B cell (primary cell): Measurements from ENCODE around the gene H6PD. TPM values are rescaled to one million over a fixed set of nuclear protein-coding genes. Genes with fewer than 3 reads are reported as not detected.

ENCODE experiments used
- ATAC-seq: fragments of 200-7000 bp; cut with Tn5 transposase; one replicate; pipeline ENCODE4 v1.10.0; 2021; ENCODE audit warnings: low read depth, mild to moderate bottlenecking, moderate number of reproducible peaks, moderate library complexity
- CTCF ChIA-PET: fragments of 350-600 bp; sonication (Branson Sonifier 250); formaldehyde crosslinking; loops from one replicate; lab custom pipeline; 2021; ENCODE audit warnings: antibody characterized with exemption, inconsistent platforms; lab: Charles Lee
- POLR2A ChIA-PET: fragments of 350-600 bp; sonication (Branson Sonifier 250); formaldehyde crosslinking; loops from one replicate; lab custom pipeline; 2021; ENCODE audit warnings: antibody characterized with exemption; lab: Charles Lee
- DNase-seq: peaks from one replicate; pipeline ENCODE4 v3.0.0; 2013
- H2AFZ ChIP-seq: 2 replicates; pipeline ENCODE4 v1.6.1; 2012; ENCODE audit warnings: mild to moderate bottlenecking, low read depth, low read length; ENCODE audit not compliant: insufficient read depth, poor library complexity, severe bottlenecking
- H3K27ac ChIP-seq, 2 donors: 1 replicate in 1 of 2; 2 replicates in 1 of 2; pipeline ENCODE4 v1.5.1; 2012 to 2013; ENCODE audit warnings: low read length in 2 of 2, mild to moderate bottlenecking in 2 of 2, moderate library complexity in 1 of 2
- H3K27me3 ChIP-seq, 4 experiments: fragments of 200-600 bp in 1 of 4; sonication (generic) in 1 of 4; replicated peaks in 1 of 4; 1 replicate in 2 of 4; 2 replicates in 2 of 4; pipeline versions ENCODE4 v1.6.1 to v1.7.0; 2013 to 2016; ENCODE audit warnings: low read length in 3 of 4, mild to moderate bottlenecking in 2 of 4, mixed read lengths in 1 of 4, moderate library complexity in 1 of 4; ENCODE audit not compliant: insufficient read depth in 4 of 4, control insufficient read depth in 3 of 4; ENCODE audit errors: control extremely low read depth in 1 of 4
- H3K36me3 ChIP-seq, 2 experiments: replicated peaks in 1 of 2; 1 replicate in 1 of 2; 2 replicates in 1 of 2; pipeline versions ENCODE4 v1.6.1 to v1.7.1; 2013; ENCODE audit warnings: low read length in 1 of 2; ENCODE audit not compliant: insufficient read depth in 2 of 2, control insufficient read depth in 1 of 2; ENCODE audit errors: control extremely low read depth in 1 of 2, extremely low read depth in 1 of 2
- H3K4me1 ChIP-seq, 2 donors: fragments of 200-600 bp in 1 of 2; sonication (generic) in 1 of 2; 1 replicate in 1 of 2; 2 replicates in 1 of 2; pipeline versions ENCODE4 v1.5.1 to v1.6.1; 2013 to 2017; ENCODE audit warnings: low read length in 2 of 2; ENCODE audit not compliant: control insufficient read depth in 2 of 2, insufficient read depth in 2 of 2
- H3K4me2 ChIP-seq: replicated peaks from 2 replicates; pipeline ENCODE3; 2012; ENCODE audit warnings: mild to moderate bottlenecking, low read depth, low read length; ENCODE audit not compliant: poor library complexity, severe bottlenecking
- H3K4me3 ChIP-seq, 5 experiments: fragments of 200-600 bp in 1 of 5; sonication (generic) in 1 of 5; 1 replicate in 3 of 5; 2 replicates in 2 of 5; pipeline versions ENCODE4 v1.5.1 to v1.7.0; 2011 to 2016; ENCODE audit warnings: low read length in 4 of 5, mild to moderate bottlenecking in 4 of 5, low read depth in 2 of 5, control low read depth in 1 of 5, moderate library complexity in 1 of 5; ENCODE audit not compliant: insufficient read depth in 1 of 5; ENCODE audit errors: control extremely low read depth in 1 of 5, extremely low read depth in 1 of 5
- H3K79me2 ChIP-seq: fragments of 200-600 bp; sonication (generic); one replicate; pipeline ENCODE4 v1.6.0; 2016; ENCODE audit warnings: low read length; ENCODE audit not compliant: control insufficient read depth, insufficient read depth
- H3K9ac ChIP-seq: fragments of 200-600 bp; sonication (generic); 2 replicates; pipeline ENCODE4 v1.6.1; 2017; ENCODE audit warnings: mild to moderate bottlenecking, low read length, moderate library complexity
- H3K9me3 ChIP-seq, 3 donors: one replicate each; pipeline versions ENCODE4 v1.6.1 to v1.7.1; 2013; ENCODE audit warnings: low read length in 2 of 3; ENCODE audit not compliant: control insufficient read depth in 2 of 3, insufficient read depth in 1 of 3; ENCODE audit errors: control extremely low read depth in 1 of 3
- H4K20me1 ChIP-seq: 2 replicates; pipeline ENCODE4 v1.6.0; 2012; ENCODE audit warnings: mild to moderate bottlenecking, low read length; ENCODE audit not compliant: insufficient read depth, control insufficient read depth, poor library complexity, severe bottlenecking
- H3K27ac Mint-ChIP-seq: one replicate; pipeline ENCODE4 v1.8.0; 2021; ENCODE audit warnings: mixed read lengths
- H3K27me3 Mint-ChIP-seq: one replicate; pipeline ENCODE4 v1.8.0; 2021; ENCODE audit warnings: mixed read lengths
- H3K4me1 Mint-ChIP-seq: one replicate; pipeline ENCODE4 v1.8.0; 2021; ENCODE audit warnings: mixed read lengths
- H3K4me3 Mint-ChIP-seq: one replicate; pipeline ENCODE4 v1.8.0; 2021; ENCODE audit warnings: mixed read lengths
- H3K9me3 Mint-ChIP-seq: one replicate; pipeline ENCODE4 v1.8.0; 2022; ENCODE audit warnings: mixed read lengths; ENCODE audit not compliant: insufficient read depth
- EZH2 ChIP-seq: IDR thresholded peaks from 2 replicates; pipeline ENCODE4 v1.6.1; 2012; ENCODE audit warnings: borderline replicate concordance, low read depth, mild to moderate bottlenecking, moderate library complexity, low read length; ENCODE audit not compliant: insufficient read depth, poor library complexity, severe bottlenecking
- WGBS: methylation state at CpG from one replicate; pipeline ENCODE4 v1.1.5; 2013; ENCODE audit warnings: missing lambda C conversion rate; ENCODE audit not compliant: insufficient coverage; 5-methylcytosine and 5-hydroxymethylcytosine counted together
- intact Hi-C: fragments of 100-400 bp; cut with micrococcal nuclease; formaldehyde crosslinking; loops from one replicate; pipeline ENCODE4 v1.10.0; 2022
- polyA plus RNA-seq: library from polyadenylated mRNA; depleted of rRNA; stranded (reverse); fragments of >200 nt; gene quantifications from 2 replicates; pipeline ENCODE4 v1.2.3, GENCODE V29; 2012
- total RNA-seq, 2 donors: library from RNA; stranded (reverse); fragments of 120-200 nt in 1 of 2; gene quantifications; 1 replicate in 1 of 2; 2 replicates in 1 of 2; pipeline versions ENCODE4 v1.2.3 to v1.2.4, GENCODE V29; 2013 to 2022
- TF ChIP-seq, protein P1 (sequence below): fragments of 200-600 bp; IDR thresholded peaks from one replicate; pipeline ENCODE4 v1.8.0; 2022; ENCODE audit warnings: antibody characterized with exemption, mild to moderate bottlenecking

Gene H6PD
- total and polyA plus RNA-seq, 2 donors (not counting 1 experiment from before 2014, with no cell fraction given) = 11.3 to 30.2 TPM

DNA sequence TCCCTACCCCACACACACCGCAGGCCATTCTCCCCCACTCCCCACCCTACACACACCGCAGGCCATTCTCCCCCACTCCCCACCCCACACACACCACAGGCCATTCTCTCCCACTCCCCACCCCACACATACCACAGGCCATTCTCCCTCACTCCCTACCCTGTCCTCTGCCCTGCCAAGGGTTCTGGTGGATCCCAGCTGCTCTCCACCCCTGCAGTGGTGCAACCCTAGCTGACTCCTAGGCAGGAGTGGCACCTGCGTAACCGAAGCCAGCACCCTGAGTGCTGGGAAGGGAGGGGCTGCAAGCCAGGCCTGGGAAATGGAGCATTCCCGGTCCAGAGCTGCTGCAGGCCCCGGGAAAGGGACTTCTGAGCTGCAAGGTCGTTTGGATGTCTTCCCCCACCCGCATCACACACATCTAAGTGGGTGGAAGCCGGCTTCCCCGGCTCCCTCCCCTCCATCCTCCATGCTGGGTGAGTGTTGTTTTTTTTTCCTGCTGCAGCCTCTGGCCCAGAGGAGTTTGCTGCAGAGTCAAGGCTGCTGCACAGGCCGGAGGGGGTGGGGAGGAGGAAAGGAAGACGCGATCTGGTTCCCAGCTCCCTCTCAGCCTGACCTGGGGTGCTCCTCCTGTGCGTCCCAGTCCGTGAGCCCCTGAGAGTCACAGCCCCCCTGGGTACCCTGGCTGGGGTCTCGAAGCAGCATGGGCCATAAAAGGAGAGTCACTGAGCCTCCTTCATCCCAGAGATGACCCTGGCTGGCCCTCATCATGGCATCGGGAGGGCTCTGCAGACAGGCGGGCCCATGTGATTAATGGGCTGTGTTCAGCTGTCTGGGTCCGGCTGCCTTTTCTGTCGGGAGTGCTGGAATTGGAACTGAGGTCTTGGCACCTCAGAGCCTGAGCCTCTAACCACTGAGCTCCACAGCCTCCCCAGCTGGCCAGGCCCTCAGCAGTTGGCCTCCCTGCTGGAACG, 16.1 kb downstream of the H6PD start:
- H3K9me3 ChIP-seq = no peaks in the 10 kb centered on the region
- Mint-ChIP-seq H3K4me3 (no peak overlapping the region), H3K4me1 (no peaks in the 10 kb centered on the region), H3K27ac (no peak overlapping the region), H3K27me3 (no peaks in the 10 kb centered on the region), H3K9me3 (no peaks in the 10 kb centered on the region)
- no peak overlapping the region for H3K4me3 ChIP-seq
- POLR2A ChIA-PET = interaction anchor here (0.7 kb wide), 2 partner anchors 19 to 36 kb away, joined by 3 to 6 read pairs; no protein-coding TSS in a partner anchor
- H3K4me1 ChIP-seq = no peaks in the 10 kb centered on the region
- WGBS = 95% methylated on average over 13 of the region's 21 CpGs
- peaks cover 22% of the 10 kb centered on the region for H4K20me1 ChIP-seq
- H3K36me3 ChIP-seq = peaks cover 6 to 30% of the 10 kb centered on the region in 2 experiments
- H3K79me2 ChIP-seq = peaks cover 21% of the 10 kb centered on the region
- intact Hi-C loops = no loop called here
- CTCF ChIA-PET = interaction anchor here (0.5 to 3.0 kb wide), 3 partner anchors 14 to 649 kb away, joined by 3 to 10 read pairs (median 6); no protein-coding TSS in a partner anchor
- no peak for DNase-seq
- TF ChIP-seq EZH2 = no peak
- TF ChIP-seq, protein P1, sequence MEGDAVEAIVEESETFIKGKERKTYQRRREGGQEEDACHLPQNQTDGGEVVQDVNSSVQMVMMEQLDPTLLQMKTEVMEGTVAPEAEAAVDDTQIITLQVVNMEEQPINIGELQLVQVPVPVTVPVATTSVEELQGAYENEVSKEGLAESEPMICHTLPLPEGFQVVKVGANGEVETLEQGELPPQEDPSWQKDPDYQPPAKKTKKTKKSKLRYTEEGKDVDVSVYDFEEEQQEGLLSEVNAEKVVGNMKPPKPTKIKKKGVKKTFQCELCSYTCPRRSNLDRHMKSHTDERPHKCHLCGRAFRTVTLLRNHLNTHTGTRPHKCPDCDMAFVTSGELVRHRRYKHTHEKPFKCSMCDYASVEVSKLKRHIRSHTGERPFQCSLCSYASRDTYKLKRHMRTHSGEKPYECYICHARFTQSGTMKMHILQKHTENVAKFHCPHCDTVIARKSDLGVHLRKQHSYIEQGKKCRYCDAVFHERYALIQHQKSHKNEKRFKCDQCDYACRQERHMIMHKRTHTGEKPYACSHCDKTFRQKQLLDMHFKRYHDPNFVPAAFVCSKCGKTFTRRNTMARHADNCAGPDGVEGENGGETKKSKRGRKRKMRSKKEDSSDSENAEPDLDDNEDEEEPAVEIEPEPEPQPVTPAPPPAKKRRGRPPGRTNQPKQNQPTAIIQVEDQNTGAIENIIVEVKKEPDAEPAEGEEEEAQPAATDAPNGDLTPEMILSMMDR = no peak
- no peak for ATAC-seq
- H3K4me2 ChIP-seq = no peak overlapping the region
- no peak overlapping the region for H2AFZ ChIP-seq
- H3K9ac ChIP-seq = no peak overlapping the region
- no peaks in the 10 kb centered on the region for H3K27me3 ChIP-seq
- no peak overlapping the region for H3K27ac ChIP-seq

DNA sequence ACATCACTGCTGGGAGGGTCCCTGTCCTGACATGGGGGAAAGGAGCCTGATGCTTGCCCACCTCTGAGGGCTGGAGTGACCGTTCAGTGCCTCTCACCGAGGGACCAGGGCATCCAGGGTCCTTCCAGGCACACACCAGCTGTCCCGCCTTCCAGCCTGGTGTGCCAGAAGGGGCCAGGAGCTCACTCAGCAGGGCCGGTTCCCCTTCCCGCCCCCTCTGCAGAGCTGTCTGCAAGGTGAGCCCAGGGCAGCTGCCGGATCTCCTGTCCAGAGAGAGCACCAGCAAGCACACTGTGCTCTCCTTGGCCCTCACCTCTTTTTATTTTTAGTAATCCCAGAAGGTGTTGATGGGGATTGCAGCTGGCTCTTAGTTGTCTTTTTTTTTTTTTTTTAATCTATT, 16.9 kb downstream of the H6PD start:
- H2AFZ ChIP-seq = no peak overlapping the region
- no peak overlapping the region for H3K27ac Mint-ChIP-seq
- no peaks in the 10 kb centered on the region for H3K27me3 Mint-ChIP-seq
- H3K4me3 Mint-ChIP-seq = no peak overlapping the region
- H3K27me3 ChIP-seq = no peaks in the 10 kb centered on the region
- ChIA-PET POLR2A (interaction anchor here (0.7 kb wide), 1 partner anchor 37 kb away, joined by 6 read pairs; no protein-coding TSS in a partner anchor), CTCF (interaction anchor here (1.1 to 3.0 kb wide), 3 partner anchors 15 to 239 kb away, joined by 4 to 10 read pairs (median 6); no protein-coding TSS in a partner anchor)
- no peaks in the 10 kb centered on the region for H3K9me3 ChIP-seq
- H3K9me3 Mint-ChIP-seq = no peaks in the 10 kb centered on the region
- no peak overlapping the region for H3K27ac ChIP-seq
- ATAC-seq (no peak), DNase-seq (no peak)
- H3K4me1 ChIP-seq = no peaks in the 10 kb centered on the region
- no peak overlapping the region for H3K4me2 ChIP-seq
- peaks cover 22% of the 10 kb centered on the region for H4K20me1 ChIP-seq
- no peak overlapping the region for H3K4me3 ChIP-seq
- H3K9ac ChIP-seq = no peak overlapping the region
- no peaks in the 10 kb centered on the region for H3K4me1 Mint-ChIP-seq
- 95% methylated on average over 5 of the region's 6 CpGs for WGBS
- intact Hi-C loops = no loop called here
- TF ChIP-seq EZH2 = no peak
- TF ChIP-seq, protein P1 = no peak
- H3K79me2 ChIP-seq = peaks cover 21% of the 10 kb centered on the region
- H3K36me3 ChIP-seq = peaks cover 4 to 33% of the 10 kb centered on the region in 2 experiments
